ENCODE measurements around the gene CEPT1.
"Not testable (repeated sequence)": the region's sequence is repeated elsewhere in the genome, so short reads cannot be mapped to it uniquely, and the experiment has no call there.

The CEPT1 gene

GRCh38 chr1:111211921-111212320 lies 71.9 kb downstream of the CEPT1 start:
- DNase-seq (ENCODE audit: low read depth), result no peak

GRCh38 chr1:111212634-111213335 lies 72.8 kb downstream of the CEPT1 start:
- no peak for DNase-seq (ENCODE audit: low read depth)

GRCh38 chr1:111213412-111213811 lies 73.4 kb downstream of the CEPT1 start:
- DNase-seq (ENCODE audit: low read depth), result no peak

DNA sequence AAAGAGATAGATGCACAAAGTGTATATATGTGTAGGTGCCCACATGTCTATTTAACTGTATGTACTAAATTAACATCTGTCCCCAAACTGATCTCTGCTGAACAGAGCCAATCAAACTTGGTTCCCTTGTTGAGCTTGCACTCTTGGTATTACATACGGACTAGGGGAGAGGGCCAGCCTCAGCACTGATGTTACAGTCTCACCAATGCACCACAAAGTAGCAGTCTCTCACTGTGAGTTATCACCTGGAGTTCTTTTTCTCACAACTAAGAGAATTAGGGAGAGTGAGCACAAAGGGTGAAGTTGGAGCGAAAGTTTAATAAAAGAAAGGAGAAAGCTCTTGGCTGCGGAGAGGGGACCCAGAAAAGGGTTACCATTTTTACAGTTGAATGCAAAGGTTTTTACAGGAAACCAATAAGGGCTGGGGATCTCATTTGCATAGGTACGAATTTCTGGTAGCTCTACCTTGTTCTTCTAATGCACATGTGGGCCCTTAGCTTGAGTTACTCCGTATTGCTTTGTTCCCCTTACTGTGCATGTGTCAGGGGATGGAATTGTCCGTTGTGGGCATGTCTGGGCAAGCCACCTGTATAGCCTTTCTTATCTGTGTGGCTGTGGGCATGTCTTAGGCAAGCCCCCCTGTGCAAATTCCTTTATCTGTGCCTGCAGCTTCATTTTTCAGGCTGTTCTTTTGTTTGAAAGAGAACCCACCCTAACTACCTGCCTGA lies 74.2 kb downstream of the CEPT1 start:
- no peak for DNase-seq (ENCODE audit: low read depth)

DNA sequence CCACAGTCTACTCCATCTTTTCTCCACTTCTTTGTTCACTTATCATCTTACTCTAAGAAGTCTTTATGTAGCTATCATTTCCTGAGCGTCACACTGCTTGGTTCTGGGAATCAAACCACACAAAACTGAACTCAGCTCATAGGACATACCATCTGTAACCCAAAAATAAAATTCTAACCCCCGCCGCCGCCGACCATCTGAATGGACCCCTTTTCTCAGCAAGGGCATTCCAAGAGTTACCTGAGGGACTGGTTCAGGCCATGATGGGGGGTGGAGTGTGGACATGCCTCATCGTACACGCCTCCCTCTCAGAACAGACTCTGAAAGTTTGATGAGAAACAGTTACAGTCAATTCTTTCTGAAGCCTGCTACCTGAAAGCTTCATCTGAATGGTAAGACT lies 74.9 kb downstream of the CEPT1 start:
- DNase-seq (ENCODE audit: low read depth), result no peak

DNA sequence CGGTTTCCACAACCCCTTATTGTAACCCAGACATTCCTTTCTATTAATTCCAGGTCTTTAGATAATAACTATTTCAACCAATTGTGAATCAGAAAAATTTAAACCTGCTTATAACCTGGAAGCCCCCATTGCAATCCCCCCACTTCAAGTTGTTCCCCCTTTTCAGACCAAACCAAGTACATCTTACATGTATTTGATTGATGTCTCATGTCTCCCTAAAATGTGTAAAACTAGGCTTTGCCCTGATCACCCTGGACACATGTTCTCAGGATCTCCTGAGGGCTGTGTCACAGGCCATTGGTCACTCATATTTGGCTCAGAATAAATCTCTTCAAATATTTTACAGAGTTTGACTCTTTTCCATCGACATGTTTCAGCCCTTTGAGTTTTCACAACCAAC lies 75.3 kb downstream of the CEPT1 start:
- not testable (repeated sequence) for DNase-seq (ENCODE audit: low read depth)

DNA sequence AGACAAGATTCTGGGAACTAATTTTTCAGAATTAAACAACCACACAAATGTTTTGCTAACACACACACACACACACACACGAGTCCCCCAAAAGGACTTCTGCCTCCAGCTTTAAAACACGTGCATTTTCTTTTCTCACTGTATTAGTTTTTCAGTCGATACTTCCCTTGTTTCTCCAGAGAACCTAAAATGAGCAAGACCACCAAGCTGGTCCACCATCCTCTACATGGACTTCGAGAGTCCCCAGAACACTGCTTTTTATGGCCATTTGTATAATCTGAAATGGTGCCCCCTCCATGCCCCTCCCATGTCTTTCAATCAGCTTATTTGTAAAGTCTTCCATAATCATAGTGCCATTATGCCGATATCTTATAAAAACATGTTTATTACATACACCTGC lies 76.7 kb downstream of the CEPT1 start:
- DNase-seq (ENCODE audit: low read depth), result no peak

GRCh38 chr1:111217183-111217910 lies 77.3 kb downstream of the CEPT1 start:
- DNase-seq (ENCODE audit: low read depth), result no peak

- no peak for DNase-seq (ENCODE audit: low read depth)
Measured at GRCh38 chr1:111218701-111219556, 78.9 kb downstream of the CEPT1 start.

DNA sequence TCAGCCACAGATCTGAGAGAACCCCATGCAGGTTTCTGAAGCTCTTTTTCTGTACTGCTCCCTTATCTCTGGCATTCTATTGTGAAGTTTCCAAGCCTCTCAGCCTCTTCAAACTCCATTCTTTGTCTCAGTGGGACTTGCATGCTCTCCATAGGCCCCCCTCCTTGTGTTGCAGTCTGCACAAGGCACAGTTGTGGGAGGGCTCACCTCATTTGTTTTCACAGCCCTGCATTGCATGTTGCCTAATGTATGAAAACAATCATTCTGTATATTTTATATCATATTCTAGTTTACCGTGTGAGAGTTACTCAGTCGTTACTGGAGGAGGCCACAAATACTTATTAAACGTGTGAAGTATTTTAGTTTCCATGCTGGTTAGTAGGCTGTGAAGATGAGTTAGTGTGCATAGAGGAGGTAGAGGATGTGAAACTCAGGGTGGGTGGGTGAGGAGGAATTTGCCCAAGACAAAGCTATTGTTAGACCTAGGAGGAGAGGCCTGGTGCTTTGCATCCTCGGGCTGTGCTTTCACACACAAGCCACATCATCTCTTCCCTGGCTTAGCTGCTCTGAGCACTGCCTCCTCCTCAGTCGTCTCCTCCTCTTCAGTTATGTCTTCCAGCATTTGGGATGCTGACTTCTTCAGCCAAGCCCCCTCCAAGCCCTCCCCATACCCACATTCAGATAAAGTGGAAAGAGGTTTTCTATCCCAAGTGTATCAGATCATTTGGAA lies 79.7 kb downstream of the CEPT1 start:
- DNase-seq (ENCODE audit: low read depth), result no peak

GRCh38 chr1:111220302-111220890 lies 80.4 kb downstream of the CEPT1 start:
- no peak for DNase-seq (ENCODE audit: low read depth)

DNA sequence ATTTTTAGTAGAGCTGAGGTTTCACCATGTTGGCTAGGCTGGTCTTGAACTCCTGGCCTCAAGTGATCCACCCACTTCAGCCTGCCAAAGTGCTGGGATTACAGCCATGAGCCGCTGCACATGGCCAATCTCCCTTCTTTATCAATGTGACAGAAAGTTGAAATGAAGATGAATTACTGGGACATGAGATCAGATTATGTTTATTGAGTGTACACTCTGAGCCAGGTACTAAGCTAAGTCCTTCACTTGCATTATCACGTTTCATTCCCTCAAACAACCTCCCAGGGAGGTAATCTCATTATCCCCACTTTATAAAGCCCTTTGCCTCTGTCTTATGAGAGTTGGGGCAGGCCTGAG lies 81.2 kb downstream of the CEPT1 start:
- no peak for DNase-seq (ENCODE audit: low read depth)

GRCh38 chr1:111221633-111222291 lies 81.7 kb downstream of the CEPT1 start:
- no peak for DNase-seq (ENCODE audit: low read depth)

DNA sequence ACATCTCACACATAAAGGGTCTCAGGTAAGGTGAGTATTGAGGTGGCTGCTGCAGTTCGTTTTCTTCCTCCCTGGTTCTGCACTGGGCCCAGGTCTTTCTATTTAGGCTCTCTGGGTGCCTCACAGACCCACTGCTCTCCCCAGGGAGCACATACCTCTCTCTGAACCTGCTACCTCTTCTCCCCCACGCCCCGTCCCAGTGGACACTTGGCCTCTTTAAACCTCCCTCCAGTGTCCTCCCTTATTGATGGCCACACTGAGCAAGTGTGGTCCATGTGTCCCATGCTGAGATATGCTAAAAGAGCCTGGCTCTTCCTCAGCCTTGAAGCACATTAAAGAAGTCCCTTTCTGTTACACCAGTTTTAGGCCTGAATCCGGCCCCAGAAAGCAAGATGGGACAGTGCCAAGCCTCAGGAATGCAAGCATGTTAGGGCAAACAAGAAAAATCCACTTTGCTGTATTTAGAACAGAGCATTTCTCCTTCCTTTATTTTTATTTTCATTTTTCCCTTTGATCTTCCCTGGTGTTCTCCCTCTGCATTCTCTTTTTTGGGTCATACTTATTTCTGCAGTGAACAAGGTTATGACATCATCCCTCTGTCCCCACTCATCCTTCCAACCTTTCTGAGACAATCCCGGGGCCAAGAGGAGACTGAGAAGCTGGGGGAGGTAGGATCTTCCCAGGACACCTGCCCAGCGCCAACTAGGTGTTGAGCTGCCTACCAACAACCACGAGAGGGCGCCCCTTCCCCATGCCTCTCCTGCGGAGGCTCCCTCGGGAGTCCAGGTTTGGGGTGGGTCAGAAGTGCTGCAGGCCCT lies 82.5 kb downstream of the CEPT1 start:
- no peak for DNase-seq (ENCODE audit: low read depth)

DNA sequence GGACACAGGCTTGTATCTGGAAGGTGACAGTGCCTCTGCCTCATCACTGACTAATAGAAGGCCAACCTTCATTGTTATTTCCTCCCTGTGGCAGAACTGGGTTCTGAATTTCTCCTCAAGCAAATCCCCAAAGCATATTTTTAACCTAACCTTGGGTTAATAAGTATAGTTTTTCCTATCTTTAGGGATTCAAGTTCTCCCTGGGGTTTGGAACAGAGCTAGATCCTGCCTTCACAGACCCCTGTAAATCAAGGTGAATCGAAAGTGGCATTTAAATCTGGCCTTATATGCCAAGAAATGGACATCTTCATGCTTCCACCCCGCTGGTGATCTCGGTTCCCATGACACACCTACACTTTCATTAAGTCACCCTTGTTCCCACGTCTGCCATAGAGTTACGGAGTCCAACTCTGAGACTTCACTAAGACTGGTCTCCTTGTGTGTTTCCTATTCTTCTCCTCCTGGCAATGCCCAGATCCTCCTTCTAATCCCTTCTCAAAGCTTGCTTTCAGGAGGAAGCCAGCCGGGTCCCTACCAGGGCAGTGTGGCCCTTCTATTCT lies 83.2 kb downstream of the CEPT1 start:
- DNase-seq (ENCODE audit: low read depth), result no peak

- DNase-seq (ENCODE audit: low read depth), result no peak
Measured at GRCh38 chr1:111225091-111225490, 85.1 kb downstream of the CEPT1 start.

GRCh38 chr1:111225717-111226400 lies 85.8 kb downstream of the CEPT1 start:
- DNase-seq (ENCODE audit: low read depth), result no peak

GRCh38 chr1:111227434-111227833 lies 87.4 kb downstream of the CEPT1 start, which contains the start of gene CHI3L2:
Gene CHI3L2, plus strand, starts transcription at chr1:111227713. Its CDS starts 17 bp downstream, at chr1:111227730.
- no peak for DNase-seq (ENCODE audit: low read depth)
